T-helper 2 cell (primary cell): Measurements from ENCODE around the gene FAM186B.
"Not testable (repeated sequence)": the region's sequence is repeated elsewhere in the genome, so short reads cannot be mapped to it uniquely, and the experiment has no call there.

Source experiments
- DNase-seq, 5 experiments: peaks; one replicate each; pipeline versions ENCODE4 v3.0.0 to v3.0.0-alpha.2; 2012 to 2022

The FAM186B gene

DNA sequence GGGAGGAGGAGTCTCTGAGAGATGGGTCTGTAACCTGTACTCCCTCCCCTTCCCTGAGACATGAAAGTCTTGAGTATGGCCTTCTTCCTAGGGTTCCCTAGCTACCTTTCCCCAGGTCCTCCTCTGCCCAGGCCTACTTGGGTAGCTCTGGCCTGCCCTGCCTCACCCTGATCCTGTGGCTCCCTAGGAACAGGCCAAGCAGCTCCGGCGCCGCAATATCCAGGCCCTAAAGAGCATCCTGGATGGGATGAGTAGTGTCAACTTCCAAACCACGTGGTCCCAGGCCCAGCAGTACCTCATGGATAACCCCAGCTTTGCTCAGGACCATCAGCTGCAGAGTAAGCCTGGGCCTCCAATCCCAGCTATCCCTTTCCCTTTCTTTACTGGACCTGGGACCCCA is 30.2 kb upstream of the FAM186B start:
- DNase-seq: no peak

DNA sequence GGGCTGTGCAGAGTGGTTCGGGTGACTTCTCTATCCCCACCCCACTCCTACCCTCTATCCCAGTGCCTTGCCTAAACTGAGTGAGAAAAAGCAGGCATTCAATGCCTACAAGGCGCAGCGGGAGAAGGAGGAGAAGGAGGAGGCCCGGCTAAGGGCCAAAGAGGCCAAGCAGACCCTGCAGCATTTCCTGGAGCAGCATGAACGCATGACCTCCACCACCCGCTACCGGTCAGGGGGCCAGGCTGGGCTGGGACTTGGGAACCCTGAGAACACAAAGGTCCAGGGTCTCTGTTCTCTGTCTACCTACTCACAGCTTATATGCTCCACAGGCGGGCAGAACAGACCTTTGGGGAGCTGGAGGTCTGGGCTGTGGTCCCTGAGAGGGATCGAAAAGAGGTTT is 29.6 kb upstream of the FAM186B start:
- no peak for DNase-seq

GRCh38 chr12:49633703-49634345 is 28.4 kb upstream of the FAM186B start:
- DNase-seq: no peak

DNA sequence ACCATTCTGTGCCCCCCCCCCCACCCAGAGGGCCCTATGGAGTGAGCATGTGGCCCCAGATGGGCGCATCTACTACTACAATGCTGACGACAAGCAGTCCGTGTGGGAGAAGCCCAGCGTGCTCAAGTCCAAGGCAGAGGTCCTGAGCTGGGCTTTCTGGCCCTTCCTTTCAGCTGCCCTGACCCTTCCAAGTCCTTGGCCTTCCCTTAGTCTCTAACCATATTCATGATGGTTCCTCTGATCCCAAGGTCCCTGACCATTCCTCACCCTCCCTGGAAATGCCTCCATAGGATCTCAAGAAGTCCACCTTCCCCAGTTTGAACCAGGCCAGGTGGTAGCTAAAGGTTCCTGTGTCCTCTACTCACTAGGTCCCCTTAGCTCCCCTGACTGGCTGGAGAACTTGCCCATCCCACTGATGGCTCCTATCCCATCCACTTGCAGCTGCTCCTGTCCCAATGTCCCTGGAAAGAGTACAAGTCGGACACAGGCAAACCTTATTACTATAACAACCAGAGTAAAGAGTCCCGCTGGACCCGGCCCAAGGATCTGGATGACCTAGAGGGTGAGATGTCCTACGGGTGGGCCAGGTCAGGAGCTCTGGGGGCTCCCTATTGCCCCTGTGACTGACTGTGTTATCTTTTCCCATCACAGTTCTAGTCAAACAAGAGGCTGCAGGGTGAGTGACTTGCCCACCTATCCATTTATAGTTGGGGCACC is 27.7 kb upstream of the FAM186B start:
- no peak for DNase-seq

DNA sequence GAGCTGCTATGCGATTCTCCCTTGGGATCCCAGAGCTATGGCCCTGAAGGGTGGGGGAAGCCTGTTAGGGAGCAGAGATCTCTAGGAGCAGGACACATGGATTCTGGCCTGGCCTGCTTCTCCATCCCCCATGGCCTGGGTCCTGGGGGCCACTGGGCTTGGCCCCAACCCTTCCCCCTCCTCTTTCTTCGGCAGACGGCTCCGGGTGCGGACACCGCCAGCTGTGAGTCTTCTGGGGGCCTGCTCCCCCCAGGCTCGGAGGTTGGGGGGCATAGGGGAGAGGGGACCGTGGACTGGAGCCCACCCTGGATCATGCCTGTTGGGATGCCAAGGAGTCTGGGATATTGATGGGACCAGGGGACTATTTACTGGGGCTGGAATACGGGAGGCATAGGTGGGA is 27.0 kb upstream of the FAM186B start:
- no peak for DNase-seq

GRCh38 chr12:49631336-49631907 is 26.0 kb upstream of the FAM186B start:
- no peak for DNase-seq

DNA sequence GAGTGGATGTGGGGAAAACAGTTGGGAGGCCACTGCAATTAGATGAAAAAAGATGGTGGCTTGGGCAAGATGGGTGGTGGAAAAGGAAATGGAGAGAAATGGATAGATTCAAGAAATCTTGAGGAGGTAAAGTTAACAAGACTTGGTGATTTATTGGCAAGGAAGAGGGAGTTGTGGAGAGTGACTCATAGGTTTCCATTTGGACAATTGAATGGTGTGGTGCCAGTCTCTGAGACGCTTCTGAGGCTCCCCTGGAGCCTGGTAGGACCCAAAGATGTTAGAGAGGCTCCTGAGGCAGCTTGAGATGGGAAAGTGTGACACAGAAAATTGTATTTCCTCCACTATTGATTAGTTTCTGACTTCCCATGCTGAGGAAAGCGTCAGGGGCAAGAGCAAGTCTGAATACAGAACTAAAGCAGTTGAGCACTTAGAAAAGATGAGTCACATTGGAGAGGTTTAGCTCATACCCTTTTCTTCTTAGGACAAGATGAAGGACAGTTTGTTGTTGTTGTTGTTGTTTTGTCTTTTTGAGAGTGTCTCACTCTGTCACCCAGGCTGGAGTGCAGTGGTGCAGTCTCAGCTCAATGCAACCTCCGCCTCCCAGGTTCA is 22.4 kb upstream of the FAM186B start:
- no peak for DNase-seq

DNA sequence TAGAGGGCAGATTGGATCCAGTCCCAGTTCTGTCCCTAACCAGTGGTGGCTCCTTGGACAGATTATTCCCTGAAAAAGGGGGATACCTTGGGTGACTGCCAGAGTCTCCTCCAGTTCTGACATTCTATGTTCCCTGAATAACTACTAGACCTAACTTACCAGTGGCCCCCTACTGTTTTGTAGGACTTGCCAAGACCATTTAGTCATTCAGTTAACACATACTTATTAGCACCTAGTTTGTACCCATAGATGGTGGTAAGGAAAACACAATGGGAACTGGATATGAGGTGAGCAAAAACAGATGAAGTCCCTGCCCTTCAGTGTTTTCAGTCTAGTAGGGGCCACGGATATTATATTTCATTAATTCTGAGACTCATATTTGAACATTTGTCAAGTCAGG is 21.4 kb upstream of the FAM186B start:
- DNase-seq: no peak

- no peak for DNase-seq
Observed at GRCh38 chr12:49626169-49626835, 20.9 kb upstream of the FAM186B start.

DNA sequence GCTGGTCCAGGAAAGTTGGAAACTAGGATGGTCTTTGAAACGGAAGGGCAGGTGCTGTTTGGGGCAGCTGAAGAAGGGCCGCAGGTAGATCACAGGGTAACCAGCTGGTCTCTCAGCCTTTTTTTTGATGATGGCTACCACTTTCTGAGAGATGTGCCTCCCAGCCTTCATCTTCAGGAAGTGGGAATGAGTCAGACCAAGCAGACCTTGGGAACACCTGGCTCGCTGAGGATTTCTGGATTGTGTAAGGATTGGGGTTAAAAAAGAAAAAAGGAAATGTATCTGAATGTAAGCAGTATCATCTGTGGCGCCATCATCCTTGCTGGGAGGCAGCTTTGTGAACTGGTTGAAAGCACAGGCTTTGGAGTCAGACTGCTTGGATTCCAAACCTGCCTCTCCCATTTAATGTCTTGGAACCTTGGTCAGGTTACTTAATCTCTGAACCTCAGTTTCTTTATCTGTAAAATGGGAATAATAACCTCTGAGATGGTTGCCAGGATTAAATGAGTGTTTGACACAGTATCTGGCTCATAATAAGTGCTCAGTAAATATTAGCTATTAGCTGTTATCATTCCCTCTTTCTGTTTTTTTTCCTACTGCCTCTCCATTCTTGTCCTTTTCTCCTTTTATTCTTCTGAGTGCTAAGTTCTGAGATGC is 19.6 kb upstream of the FAM186B start:
- no peak for DNase-seq

GRCh38 chr12:49623142-49623904 is 17.9 kb upstream of the FAM186B start, which contains the start of gene PRPF40B:
TSS of gene PRPF40B (plus strand) at chr12:49623561. CDS start at chr12:49623591, 30 bp downstream.
- peak; percentile 71 to 90 (median 81) for DNase-seq

DNA sequence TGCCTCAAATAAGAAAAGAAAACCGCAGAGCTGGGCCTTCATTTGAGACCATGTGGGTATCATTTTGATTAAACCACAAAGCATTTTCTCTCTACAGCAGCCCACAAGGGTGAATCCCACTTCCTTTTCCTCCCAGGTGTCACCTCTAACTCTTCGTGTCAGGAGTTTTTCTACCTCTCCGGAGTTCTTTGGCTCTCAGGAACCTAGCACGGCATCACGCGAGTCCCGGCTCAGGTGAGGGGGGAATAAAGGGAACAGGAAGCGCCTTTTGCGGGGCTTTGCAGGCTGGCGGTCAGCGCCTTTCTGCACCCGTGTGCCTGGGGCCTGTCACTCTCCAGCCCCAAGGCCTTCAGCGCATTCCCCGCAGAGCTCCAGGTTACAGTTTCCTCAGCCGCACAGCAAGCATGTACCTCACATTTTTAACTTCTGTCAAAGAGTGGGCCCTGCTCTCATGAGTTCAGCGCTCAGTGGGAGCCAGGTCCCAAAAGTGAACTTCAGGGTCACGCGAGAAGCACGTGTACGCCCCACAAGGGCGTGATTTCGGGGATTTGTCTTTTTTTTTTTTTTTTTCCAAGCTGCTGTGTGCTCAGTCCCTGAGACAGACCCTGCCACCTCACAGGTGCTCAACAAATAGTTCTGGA is 17.2 kb upstream of the FAM186B start:
- DNase-seq: peak in 4 of 5 experiments; percentile 14 to 90 (median 61)

DNA sequence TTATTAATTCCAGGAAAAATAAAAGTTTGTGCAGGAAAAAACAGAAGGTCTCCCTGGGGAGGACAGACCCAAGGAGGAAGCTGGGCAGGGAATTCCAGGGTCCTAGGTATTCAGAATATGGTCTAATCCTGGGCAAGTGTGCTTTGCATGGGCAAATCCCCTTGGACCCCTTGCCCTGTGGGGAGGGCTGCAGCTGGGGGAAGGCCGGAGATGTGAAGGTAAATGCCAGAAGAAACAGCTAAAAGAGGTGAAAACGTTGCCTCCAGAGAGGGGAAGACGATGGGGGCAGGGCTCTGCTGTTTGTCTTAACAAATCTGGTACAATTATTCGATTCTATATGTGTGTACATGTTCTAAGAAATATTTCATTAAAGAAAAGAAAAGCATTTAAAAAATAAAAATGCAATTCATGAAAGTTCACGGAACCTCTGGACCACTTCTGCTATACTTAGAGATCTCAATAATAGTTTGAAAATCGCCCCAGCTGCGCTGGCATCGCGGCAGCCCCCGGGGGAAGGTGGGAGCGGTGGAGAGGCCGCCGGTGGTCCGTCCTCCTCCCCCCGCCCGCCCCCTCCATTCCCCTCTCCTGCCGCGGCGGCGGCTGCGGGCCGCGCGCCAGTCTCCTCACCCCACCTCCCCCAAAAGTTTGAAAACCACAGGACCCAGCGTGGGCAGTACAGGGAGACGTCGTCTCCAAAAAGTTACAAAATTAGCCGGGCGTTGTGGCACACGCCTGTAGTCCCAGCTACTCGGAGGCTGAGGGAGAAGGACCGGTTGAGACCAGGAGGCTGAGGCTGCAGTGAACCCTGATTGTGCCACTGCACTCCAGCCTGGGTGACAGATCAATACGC is 16.4 kb upstream of the FAM186B start:
- no peak for DNase-seq

- DNase-seq: no peak
Observed at GRCh38 chr12:49619286-49619685, 13.8 kb upstream of the FAM186B start.

DNA sequence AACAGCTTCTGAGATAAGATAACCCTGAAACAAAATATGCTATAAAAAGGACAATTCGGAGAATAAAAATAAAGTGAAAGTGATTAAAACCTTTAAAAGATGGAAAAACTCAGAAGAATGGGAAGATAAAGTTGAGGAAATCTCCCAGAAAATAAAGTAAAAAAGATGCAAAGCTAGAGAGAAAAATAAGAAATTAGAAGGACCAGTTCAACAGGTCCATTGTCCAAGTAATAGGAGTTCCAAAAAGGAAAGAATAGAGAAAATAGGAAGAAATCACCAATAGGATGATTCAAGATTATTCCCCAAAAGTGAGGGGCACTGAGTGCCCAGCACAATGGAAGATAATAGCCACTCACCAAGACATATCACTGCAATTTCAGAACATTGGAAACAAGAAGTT is 13.1 kb upstream of the FAM186B start:
- no peak for DNase-seq

GRCh38 chr12:49616533-49617219 is 11.2 kb upstream of the FAM186B start:
- no peak for DNase-seq

- DNase-seq: no peak
Observed at GRCh38 chr12:49615725-49616124, 10.3 kb upstream of the FAM186B start.

GRCh38 chr12:49612210-49612609 is 6.8 kb upstream of the FAM186B start:
- DNase-seq: no peak

DNA sequence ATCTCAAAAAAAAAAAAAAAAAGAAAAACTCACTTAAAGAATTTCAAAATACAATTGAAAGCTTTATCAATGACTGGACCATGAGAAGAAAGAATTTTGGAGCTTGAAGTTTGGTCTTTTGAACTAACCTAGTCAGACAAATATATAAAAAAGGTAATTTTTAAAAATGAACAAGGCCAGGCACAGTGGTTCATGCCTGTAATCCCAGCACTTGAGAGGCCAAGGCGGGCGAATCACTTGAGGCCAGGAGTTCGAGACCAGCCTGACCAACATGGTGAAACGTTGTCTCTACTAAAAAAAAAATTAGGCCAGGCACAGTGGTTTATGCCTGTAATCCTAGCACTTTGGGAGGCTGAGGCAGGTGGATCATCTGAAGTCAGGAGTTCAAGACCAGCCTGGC is 5.3 kb upstream of the FAM186B start:
- DNase-seq: not testable (repeated sequence)

- DNase-seq: no peak
Observed at GRCh38 chr12:49609875-49610154, 4.4 kb upstream of the FAM186B start.
